Subcutaneous preadipocyte (primary cell): ENCODE measurements around the gene BANK1. TPM values are rescaled to one million over a fixed set of nuclear protein-coding genes. Genes with fewer than 3 reads are reported as not detected.

Source experiments
- total RNA-seq: library from RNA; depleted of rRNA; stranded (reverse); fragments of >200 nt; gene quantifications from 2 replicates; pipeline ENCODE4 v1.2.3, GENCODE V29; 2012

BANK1 gene, protein sequence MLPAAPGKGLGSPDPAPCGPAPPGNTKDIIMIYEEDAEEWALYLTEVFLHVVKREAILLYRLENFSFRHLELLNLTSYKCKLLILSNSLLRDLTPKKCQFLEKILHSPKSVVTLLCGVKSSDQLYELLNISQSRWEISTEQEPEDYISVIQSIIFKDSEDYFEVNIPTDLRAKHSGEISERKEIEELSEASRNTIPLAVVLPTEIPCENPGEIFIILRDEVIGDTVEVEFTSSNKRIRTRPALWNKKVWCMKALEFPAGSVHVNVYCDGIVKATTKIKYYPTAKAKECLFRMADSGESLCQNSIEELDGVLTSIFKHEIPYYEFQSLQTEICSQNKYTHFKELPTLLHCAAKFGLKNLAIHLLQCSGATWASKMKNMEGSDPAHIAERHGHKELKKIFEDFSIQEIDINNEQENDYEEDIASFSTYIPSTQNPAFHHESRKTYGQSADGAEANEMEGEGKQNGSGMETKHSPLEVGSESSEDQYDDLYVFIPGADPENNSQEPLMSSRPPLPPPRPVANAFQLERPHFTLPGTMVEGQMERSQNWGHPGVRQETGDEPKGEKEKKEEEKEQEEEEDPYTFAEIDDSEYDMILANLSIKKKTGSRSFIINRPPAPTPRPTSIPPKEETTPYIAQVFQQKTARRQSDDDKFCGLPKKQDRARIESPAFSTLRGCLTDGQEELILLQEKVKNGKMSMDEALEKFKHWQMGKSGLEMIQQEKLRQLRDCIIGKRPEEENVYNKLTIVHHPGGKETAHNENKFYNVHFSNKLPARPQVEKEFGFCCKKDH
- under 0.01 and 0.20 TPM in 2 replicates for total RNA-seq

GRCh38 chr4:101790521-101791181, at the start of gene BANK1:
BANK1 (plus strand) TSS chr4:101790730; CDS start chr4:101790881, 151 bp downstream.

